Neural progenitor cell (in vitro differentiated cells): Measurements from ENCODE around the gene DUSP8. TPM values are rescaled to one million over a fixed set of nuclear protein-coding genes. Genes with fewer than 3 reads are reported as not detected.
A peak's percentile ranks its signal among the peaks of the same experiment; 100 is the strongest.
"Not testable (repeated sequence)": the region's sequence is repeated elsewhere in the genome, so short reads cannot be mapped to it uniquely, and the experiment has no call there.

Experiments
- DNase-seq: peaks from one replicate; pipeline ENCODE4 v3.0.0-alpha.2; 2016; ENCODE audit warnings: low spot score
- H2AFZ ChIP-seq: fragments of 200-600 bp; sonication (generic); replicated peaks from 2 replicates; pipeline ENCODE4 v1.6.1; 2016; ENCODE audit warnings: antibody characterized with exemption
- H3F3A ChIP-seq: fragments of 200-600 bp; sonication (generic); 2 replicates; pipeline ENCODE4 v1.6.1; 2016; ENCODE audit warnings: antibody characterized with exemption, low read depth
- H3K27ac ChIP-seq: fragments of 200-600 bp; sonication (generic); 2 replicates; pipeline ENCODE4 v1.5.1; 2016; ENCODE audit warnings: mild to moderate bottlenecking
- H3K27me3 ChIP-seq: fragments of 200-600 bp; sonication (generic); 2 replicates; pipeline ENCODE4 v1.6.1; 2016; ENCODE audit warnings: mild to moderate bottlenecking, moderate library complexity
- H3K36me3 ChIP-seq: fragments of 200-600 bp; sonication (generic); 2 replicates; pipeline ENCODE4 v1.5.1; 2016
- H3K4me1 ChIP-seq: fragments of 200-600 bp; sonication (generic); 2 replicates; pipeline ENCODE4 v1.6.1; 2016; ENCODE audit warnings: mixed run types
- H3K4me2 ChIP-seq: fragments of 200-600 bp; sonication (generic); 2 replicates; pipeline ENCODE4 v1.6.1; 2016
- H3K4me3 ChIP-seq: fragments of 200-600 bp; sonication (generic); 2 replicates; pipeline ENCODE4 v1.5.1; 2016
- H3K79me2 ChIP-seq: fragments of 200-600 bp; sonication (generic); 2 replicates; pipeline ENCODE4 v1.6.1; 2016; ENCODE audit warnings: low read depth
- H3K9ac ChIP-seq: fragments of 200-600 bp; sonication (generic); 2 replicates; pipeline ENCODE4 v1.6.1; 2016
- H3K9me3 ChIP-seq: fragments of 200-600 bp; sonication (generic); 2 replicates; pipeline ENCODE4 v1.5.1; 2016; ENCODE audit warnings: low read depth
- H4K20me1 ChIP-seq: fragments of 200-600 bp; sonication (generic); 2 replicates; pipeline ENCODE4 v1.6.1; 2016; ENCODE audit warnings: low read depth
- H3K27ac Mint-ChIP-seq: 3 replicates; pipeline ENCODE4 v1.8.0; 2021; ENCODE audit warnings: mixed read lengths
- H3K27me3 Mint-ChIP-seq: 2 replicates; pipeline ENCODE4 v1.8.0; 2022; ENCODE audit warnings: low read depth, mild to moderate bottlenecking, inconsistent platforms, moderate library complexity, mixed read lengths; ENCODE audit not compliant: insufficient read depth
- H3K36me3 Mint-ChIP-seq: 3 replicates; pipeline ENCODE4 v1.8.0; 2021; ENCODE audit warnings: mixed read lengths
- H3K4me1 Mint-ChIP-seq: 3 replicates; pipeline ENCODE4 v1.8.0; 2021; ENCODE audit warnings: mixed read lengths
- H3K4me3 Mint-ChIP-seq: 3 replicates; pipeline ENCODE4 v1.8.0; 2021; ENCODE audit warnings: mild to moderate bottlenecking, moderate library complexity, mixed read lengths
- H3K9me3 Mint-ChIP-seq: 3 replicates; pipeline ENCODE4 v1.8.0; 2020; ENCODE audit warnings: mixed read lengths
- EZH2 ChIP-seq: fragments of 200-600 bp; sonication (generic); IDR thresholded peaks from 2 replicates; pipeline ENCODE4 v1.6.1; 2017; ENCODE audit warnings: antibody characterized with exemption, mild to moderate bottlenecking, moderate library complexity
- EZH2phosphoT487 ChIP-seq: fragments of 200-600 bp; sonication (generic); IDR thresholded peaks from 2 replicates; pipeline ENCODE4 v1.6.1; 2017; ENCODE audit warnings: antibody characterized with exemption
- total RNA-seq: library from RNA; depleted of rRNA; stranded (reverse); fragments of >200 nt; gene quantifications from 2 replicates; pipeline ENCODE4 v1.2.3, GENCODE V29; 2015; ENCODE audit warnings: low replicate concordance
- TF ChIP-seq, protein P1 (sequence below): fragments of 200-600 bp; sonication (generic); IDR thresholded peaks from 2 replicates; pipeline ENCODE4 v1.5.1; 2017; ENCODE audit warnings: antibody characterized with exemption, mild to moderate bottlenecking

Gene DUSP8
- total RNA-seq, 1 donor from 2014 or later: 0.09 TPM

DNA sequence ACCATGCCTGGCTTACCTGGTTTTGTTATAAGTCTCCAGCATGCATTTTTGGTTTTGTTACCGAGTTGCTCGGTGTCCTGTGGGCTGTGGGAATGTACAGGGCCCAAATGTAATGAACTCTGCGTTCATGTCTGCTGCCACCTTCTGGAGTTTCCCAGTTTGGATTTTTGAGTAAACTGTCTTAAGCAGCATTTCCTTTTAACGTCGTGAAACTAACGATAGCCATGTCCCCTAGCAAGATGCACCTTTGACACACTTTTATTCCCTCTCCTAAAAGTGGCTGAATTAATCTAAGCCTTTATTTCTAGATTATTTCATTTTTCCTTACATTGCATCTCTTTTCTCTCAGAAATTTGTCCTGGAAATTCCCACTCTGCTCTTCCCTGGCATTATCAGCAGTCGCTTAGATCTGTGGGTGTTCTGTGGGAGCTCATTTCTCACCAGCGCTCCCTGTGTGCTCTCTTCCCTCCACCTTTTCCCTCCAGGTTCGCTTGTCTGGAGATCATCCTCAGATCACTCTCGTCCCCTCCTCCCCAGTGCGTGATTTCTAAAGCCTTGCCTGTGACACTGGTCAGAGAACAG is 24.0 kb upstream of the DUSP8 start:
- H3K36me3 ChIP-seq, H3K4me1 ChIP-seq, H3K4me2 ChIP-seq, H3K9ac ChIP-seq, H3K9me3 ChIP-seq, H3K27ac ChIP-seq, H3F3A ChIP-seq, H3K36me3 Mint-ChIP-seq, H4K20me1 ChIP-seq, DNase-seq, H3K4me3 ChIP-seq, H3K9me3 Mint-ChIP-seq, H3K27ac Mint-ChIP-seq, H3K79me2 ChIP-seq: not testable (repeated sequence)
- Histone ChIP-seq H3K27me3 (peaks cover 86% of the 10 kb centered on the region), H2AFZ (peak overlapping the region; percentile 34)
- peak overlapping the region; percentile 31 for H3K4me3 Mint-ChIP-seq
- H3K4me1 Mint-ChIP-seq: peaks cover 20% of the 10 kb centered on the region
- peaks cover 23% of the 10 kb centered on the region for H3K27me3 Mint-ChIP-seq

GRCh38 chr11:1592628-1593027 is 20.6 kb upstream of the DUSP8 start:
- Mint-ChIP-seq H3K9me3 (no peaks in the 10 kb centered on the region), H3K4me3 (no peak overlapping the region), H3K27me3 (peaks cover 30% of the 10 kb centered on the region), H3K4me1 (peaks cover 16% of the 10 kb centered on the region), H3K27ac (no peak overlapping the region), H3K36me3 (no peaks in the 10 kb centered on the region)
- H3K4me3 ChIP-seq: no peak overlapping the region
- H3K27me3 ChIP-seq: peaks cover 88% of the 10 kb centered on the region
- H3K9me3 ChIP-seq: no peaks in the 10 kb centered on the region
- no peaks in the 10 kb centered on the region for H3K4me1 ChIP-seq
- DNase-seq: no peak
- H2AFZ ChIP-seq: no peak overlapping the region
- TF ChIP-seq EZH2: no peak
- TF ChIP-seq, protein P1, sequence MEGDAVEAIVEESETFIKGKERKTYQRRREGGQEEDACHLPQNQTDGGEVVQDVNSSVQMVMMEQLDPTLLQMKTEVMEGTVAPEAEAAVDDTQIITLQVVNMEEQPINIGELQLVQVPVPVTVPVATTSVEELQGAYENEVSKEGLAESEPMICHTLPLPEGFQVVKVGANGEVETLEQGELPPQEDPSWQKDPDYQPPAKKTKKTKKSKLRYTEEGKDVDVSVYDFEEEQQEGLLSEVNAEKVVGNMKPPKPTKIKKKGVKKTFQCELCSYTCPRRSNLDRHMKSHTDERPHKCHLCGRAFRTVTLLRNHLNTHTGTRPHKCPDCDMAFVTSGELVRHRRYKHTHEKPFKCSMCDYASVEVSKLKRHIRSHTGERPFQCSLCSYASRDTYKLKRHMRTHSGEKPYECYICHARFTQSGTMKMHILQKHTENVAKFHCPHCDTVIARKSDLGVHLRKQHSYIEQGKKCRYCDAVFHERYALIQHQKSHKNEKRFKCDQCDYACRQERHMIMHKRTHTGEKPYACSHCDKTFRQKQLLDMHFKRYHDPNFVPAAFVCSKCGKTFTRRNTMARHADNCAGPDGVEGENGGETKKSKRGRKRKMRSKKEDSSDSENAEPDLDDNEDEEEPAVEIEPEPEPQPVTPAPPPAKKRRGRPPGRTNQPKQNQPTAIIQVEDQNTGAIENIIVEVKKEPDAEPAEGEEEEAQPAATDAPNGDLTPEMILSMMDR: no peak
- TF ChIP-seq EZH2phosphoT487: no peak
- H3K9ac ChIP-seq: no peak overlapping the region
- H3F3A ChIP-seq: peaks cover 9% of the 10 kb centered on the region
- no peaks in the 10 kb centered on the region for H4K20me1 ChIP-seq
- H3K36me3 ChIP-seq: no peaks in the 10 kb centered on the region
- H3K79me2 ChIP-seq: no peaks in the 10 kb centered on the region
- H3K27ac ChIP-seq: no peak overlapping the region
- no peak overlapping the region for H3K4me2 ChIP-seq

- H3K79me2 ChIP-seq: no peaks in the 10 kb centered on the region
- no peak overlapping the region for H3K27ac Mint-ChIP-seq
- TF ChIP-seq EZH2phosphoT487: no peak
- TF ChIP-seq, protein P1: no peak
- H3K4me3 ChIP-seq: no peak overlapping the region
- no peaks in the 10 kb centered on the region for H3K36me3 ChIP-seq
- H3K9me3 Mint-ChIP-seq: no peaks in the 10 kb centered on the region
- no peak overlapping the region for H3K4me3 Mint-ChIP-seq
- H3K36me3 Mint-ChIP-seq: no peaks in the 10 kb centered on the region
- no peaks in the 10 kb centered on the region for H3F3A ChIP-seq
- H3K9ac ChIP-seq: no peak overlapping the region
- peaks cover 69% of the 10 kb centered on the region for H3K27me3 ChIP-seq
- H3K27ac ChIP-seq: no peak overlapping the region
- H2AFZ ChIP-seq: no peak overlapping the region
- H3K4me2 ChIP-seq: no peak overlapping the region
- no peak for DNase-seq
- H4K20me1 ChIP-seq: no peaks in the 10 kb centered on the region
- peaks cover 21% of the 10 kb centered on the region for H3K27me3 Mint-ChIP-seq
- H3K4me1 ChIP-seq: no peaks in the 10 kb centered on the region
- H3K9me3 ChIP-seq: no peaks in the 10 kb centered on the region
- no peaks in the 10 kb centered on the region for H3K4me1 Mint-ChIP-seq
Measured at GRCh38 chr11:1589996-1590395, 17.9 kb upstream of the DUSP8 start.

GRCh38 chr11:1589191-1589963 is 17.3 kb upstream of the DUSP8 start:
- not testable (repeated sequence) for H3K27ac ChIP-seq, DNase-seq, H3K4me2 ChIP-seq, H3K4me3 ChIP-seq, H3K36me3 ChIP-seq, H3K4me1 Mint-ChIP-seq, H2AFZ ChIP-seq, H3K9me3 Mint-ChIP-seq, H4K20me1 ChIP-seq, H3F3A ChIP-seq, H3K79me2 ChIP-seq, H3K4me1 ChIP-seq, H3K4me3 Mint-ChIP-seq, H3K36me3 Mint-ChIP-seq, H3K9me3 ChIP-seq, H3K9ac ChIP-seq, H3K27ac Mint-ChIP-seq
- peaks cover 21% of the 10 kb centered on the region for H3K27me3 Mint-ChIP-seq
- H3K27me3 ChIP-seq: peaks cover 64% of the 10 kb centered on the region
